ENCODE results near the gene PAWR.
A peak's percentile ranks its signal among the peaks of the same experiment; 100 is the strongest.

Gene PAWR

GRCh38 chr12:79690638-79691510, at the start of gene PAWR:
TSS of gene PAWR (minus strand) at chr12:79690964. CDS start at chr12:79690244, 720 bp downstream.
- Mint-ChIP-seq H3K27ac (no peak within 1 kb of the TSS), H3K4me3 (peak within 1 kb of the TSS; percentile 78), H3K4me1 (ENCODE audit: low read depth) (peaks cover 5% of the 10 kb centered on the region), H3K9me3 (no peaks in the 10 kb centered on the region), H3K36me3 (ENCODE audit: low read depth) (no peaks in the 10 kb centered on the region), H3K27me3 (ENCODE audit: low read depth) (peaks cover 76% of the 10 kb centered on the region)

GRCh38 chr12:79737875-79738718, 47.3 kb upstream of the PAWR start:
- Mint-ChIP-seq H3K27ac (no peak overlapping the region), H3K4me3 (no peak overlapping the region), H3K27me3 (ENCODE audit: low read depth) (peaks cover 4% of the 10 kb centered on the region), H3K36me3 (ENCODE audit: low read depth) (no peaks in the 10 kb centered on the region), H3K4me1 (ENCODE audit: low read depth) (no peaks in the 10 kb centered on the region), H3K9me3 (no peaks in the 10 kb centered on the region)

GRCh38 chr12:79732638-79733037, 41.9 kb upstream of the PAWR start:
- H3K27ac Mint-ChIP-seq, result no peak overlapping the region
- no peak overlapping the region for H3K4me3 Mint-ChIP-seq
- H3K9me3 Mint-ChIP-seq, result no peaks in the 10 kb centered on the region
- H3K27me3 Mint-ChIP-seq (ENCODE audit: low read depth), result peaks cover 13% of the 10 kb centered on the region
- H3K36me3 Mint-ChIP-seq (ENCODE audit: low read depth), result no peaks in the 10 kb centered on the region
- H3K4me1 Mint-ChIP-seq (ENCODE audit: low read depth), result no peaks in the 10 kb centered on the region

- Mint-ChIP-seq H3K4me3 (no peak overlapping the region), H3K27ac (no peak overlapping the region), H3K36me3 (ENCODE audit: low read depth) (no peaks in the 10 kb centered on the region), H3K9me3 (no peaks in the 10 kb centered on the region), H3K4me1 (ENCODE audit: low read depth) (no peaks in the 10 kb centered on the region), H3K27me3 (ENCODE audit: low read depth) (peaks cover 6% of the 10 kb centered on the region)
These were observed 35.2 kb upstream of the PAWR start for GRCh38 chr12:79725987-79726386.

GRCh38 chr12:79717006-79717405, 26.2 kb upstream of the PAWR start:
- Mint-ChIP-seq H3K27ac (no peak overlapping the region), H3K9me3 (no peaks in the 10 kb centered on the region), H3K27me3 (ENCODE audit: low read depth) (no peaks in the 10 kb centered on the region), H3K4me1 (ENCODE audit: low read depth) (no peaks in the 10 kb centered on the region), H3K4me3 (no peak overlapping the region), H3K36me3 (ENCODE audit: low read depth) (no peaks in the 10 kb centered on the region)

- Mint-ChIP-seq H3K4me1 (ENCODE audit: low read depth) (no peaks in the 10 kb centered on the region), H3K9me3 (no peaks in the 10 kb centered on the region), H3K4me3 (no peak overlapping the region), H3K27ac (no peak overlapping the region), H3K36me3 (ENCODE audit: low read depth) (no peaks in the 10 kb centered on the region), H3K27me3 (ENCODE audit: low read depth) (no peaks in the 10 kb centered on the region)
These were observed 24.5 kb upstream of the PAWR start for GRCh38 chr12:79715308-79715707.

- H3K36me3 Mint-ChIP-seq (ENCODE audit: low read depth), result no peaks in the 10 kb centered on the region
- no peak overlapping the region for H3K4me3 Mint-ChIP-seq
- no peaks in the 10 kb centered on the region for H3K4me1 Mint-ChIP-seq (ENCODE audit: low read depth)
- no peaks in the 10 kb centered on the region for H3K27me3 Mint-ChIP-seq (ENCODE audit: low read depth)
- H3K9me3 Mint-ChIP-seq, result no peaks in the 10 kb centered on the region
- no peak overlapping the region for H3K27ac Mint-ChIP-seq
These were observed 20.1 kb upstream of the PAWR start for GRCh38 chr12:79710707-79711483.

GRCh38 chr12:79707830-79708229, 17.1 kb upstream of the PAWR start:
- H3K9me3 Mint-ChIP-seq, result no peaks in the 10 kb centered on the region
- no peak overlapping the region for H3K27ac Mint-ChIP-seq
- no peaks in the 10 kb centered on the region for H3K4me1 Mint-ChIP-seq (ENCODE audit: low read depth)
- H3K27me3 Mint-ChIP-seq (ENCODE audit: low read depth), result no peaks in the 10 kb centered on the region
- no peak overlapping the region for H3K4me3 Mint-ChIP-seq
- no peaks in the 10 kb centered on the region for H3K36me3 Mint-ChIP-seq (ENCODE audit: low read depth)

- Mint-ChIP-seq H3K4me1 (ENCODE audit: low read depth) (no peaks in the 10 kb centered on the region), H3K27ac (no peak overlapping the region)
These were observed 15.9 kb upstream of the PAWR start for GRCh38 chr12:79706676-79707075.

GRCh38 chr12:79706156-79706555, 15.4 kb upstream of the PAWR start:
- Mint-ChIP-seq H3K27ac (no peak overlapping the region), H3K27me3 (ENCODE audit: low read depth) (no peaks in the 10 kb centered on the region), H3K36me3 (ENCODE audit: low read depth) (no peaks in the 10 kb centered on the region), H3K9me3 (no peaks in the 10 kb centered on the region), H3K4me1 (ENCODE audit: low read depth) (no peaks in the 10 kb centered on the region), H3K4me3 (no peak overlapping the region)

More at GRCh38 chr12:79706676-79707075, 15.9 kb upstream of the PAWR start:
- Mint-ChIP-seq H3K27me3 (ENCODE audit: low read depth) (no peaks in the 10 kb centered on the region), H3K36me3 (ENCODE audit: low read depth) (no peaks in the 10 kb centered on the region), H3K9me3 (no peaks in the 10 kb centered on the region), H3K4me3 (no peak overlapping the region)

- H3K36me3 Mint-ChIP-seq (ENCODE audit: low read depth), result no peaks in the 10 kb centered on the region
- H3K27me3 Mint-ChIP-seq (ENCODE audit: low read depth), result peaks cover 17% of the 10 kb centered on the region
- no peak overlapping the region for H3K27ac Mint-ChIP-seq
- H3K4me1 Mint-ChIP-seq (ENCODE audit: low read depth), result no peaks in the 10 kb centered on the region
- H3K4me3 Mint-ChIP-seq, result no peak overlapping the region
- H3K9me3 Mint-ChIP-seq, result no peaks in the 10 kb centered on the region
These were observed 8.2 kb upstream of the PAWR start for GRCh38 chr12:79698966-79699365.

GRCh38 chr12:79696416-79696815, 5.7 kb upstream of the PAWR start:
- H3K9me3 Mint-ChIP-seq, result no peaks in the 10 kb centered on the region
- peaks cover under 1% of the 10 kb centered on the region for H3K4me1 Mint-ChIP-seq (ENCODE audit: low read depth)
- H3K27me3 Mint-ChIP-seq (ENCODE audit: low read depth), result peaks cover 42% of the 10 kb centered on the region

GRCh38 chr12:79692860-79693577, 2.3 kb upstream of the PAWR start:
- H3K36me3 Mint-ChIP-seq (ENCODE audit: low read depth), result no peaks in the 10 kb centered on the region
- no peak overlapping the region for H3K27ac Mint-ChIP-seq
- peaks cover 63% of the 10 kb centered on the region for H3K27me3 Mint-ChIP-seq (ENCODE audit: low read depth)
- H3K9me3 Mint-ChIP-seq, result no peaks in the 10 kb centered on the region
- H3K4me3 Mint-ChIP-seq, result no peak overlapping the region
- peaks cover 5% of the 10 kb centered on the region for H3K4me1 Mint-ChIP-seq (ENCODE audit: low read depth)

More at GRCh38 chr12:79696416-79696815, 5.7 kb upstream of the PAWR start:
- Mint-ChIP-seq H3K27ac (no peak overlapping the region), H3K36me3 (ENCODE audit: low read depth) (no peaks in the 10 kb centered on the region), H3K4me3 (no peak overlapping the region)
